Left kidney (tissue), 2 donors: ENCODE results near the gene HNF4A. TPM values are rescaled to one million over a fixed set of nuclear protein-coding genes. Genes with fewer than 3 reads are reported as not detected.

Source experiments
- DNase-seq: peaks from one replicate; pipeline ENCODE4 v3.0.0-alpha.2; 2013
- polyA plus RNA-seq: library from polyadenylated mRNA; unstranded; fragments of 120-200 nt; gene quantifications from one replicate; pipeline ENCODE4 v1.2.1, GENCODE V29; 2013; ENCODE audit not compliant: insufficient read length

The HNF4A gene
- polyA plus RNA-seq, 1 donor = 57.9 TPM

DNA sequence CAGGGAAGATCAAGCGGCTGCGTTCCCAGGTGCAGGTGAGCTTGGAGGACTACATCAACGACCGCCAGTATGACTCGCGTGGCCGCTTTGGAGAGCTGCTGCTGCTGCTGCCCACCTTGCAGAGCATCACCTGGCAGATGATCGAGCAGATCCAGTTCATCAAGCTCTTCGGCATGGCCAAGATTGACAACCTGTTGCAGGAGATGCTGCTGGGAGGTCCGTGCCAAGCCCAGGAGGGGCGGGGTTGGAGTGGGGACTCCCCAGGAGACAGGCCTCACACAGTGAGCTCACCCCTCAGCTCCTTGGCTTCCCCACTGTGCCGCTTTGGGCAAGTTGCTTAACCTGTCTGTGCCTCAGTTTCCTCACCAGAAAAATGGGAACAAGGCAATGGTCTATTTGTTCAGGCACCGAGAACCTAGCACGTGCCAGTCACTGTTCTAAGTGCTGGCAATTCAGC is 68.6 kb downstream of the HNF4A start:
- no peak for DNase-seq

DNA sequence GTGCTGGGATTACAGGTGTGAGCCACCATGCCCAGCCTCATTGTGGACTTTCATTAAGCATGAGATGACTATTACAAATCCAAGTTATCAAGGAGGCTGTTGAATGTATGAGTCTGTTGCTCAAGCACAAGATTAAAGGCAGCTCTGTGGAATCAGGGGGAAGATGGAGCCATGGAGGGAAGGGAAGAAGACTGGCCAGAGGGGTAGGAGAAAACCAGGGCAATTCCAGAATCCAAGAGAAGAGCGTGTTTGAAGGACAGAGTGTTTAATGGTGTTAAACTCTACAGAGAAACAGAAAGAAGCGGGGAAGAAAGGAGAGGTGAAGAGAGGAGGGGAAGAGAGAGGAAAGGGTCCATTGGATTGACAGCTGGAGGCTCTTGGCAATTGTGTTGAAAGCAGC is 70.4 kb downstream of the HNF4A start:
- DNase-seq = no peak

DNA sequence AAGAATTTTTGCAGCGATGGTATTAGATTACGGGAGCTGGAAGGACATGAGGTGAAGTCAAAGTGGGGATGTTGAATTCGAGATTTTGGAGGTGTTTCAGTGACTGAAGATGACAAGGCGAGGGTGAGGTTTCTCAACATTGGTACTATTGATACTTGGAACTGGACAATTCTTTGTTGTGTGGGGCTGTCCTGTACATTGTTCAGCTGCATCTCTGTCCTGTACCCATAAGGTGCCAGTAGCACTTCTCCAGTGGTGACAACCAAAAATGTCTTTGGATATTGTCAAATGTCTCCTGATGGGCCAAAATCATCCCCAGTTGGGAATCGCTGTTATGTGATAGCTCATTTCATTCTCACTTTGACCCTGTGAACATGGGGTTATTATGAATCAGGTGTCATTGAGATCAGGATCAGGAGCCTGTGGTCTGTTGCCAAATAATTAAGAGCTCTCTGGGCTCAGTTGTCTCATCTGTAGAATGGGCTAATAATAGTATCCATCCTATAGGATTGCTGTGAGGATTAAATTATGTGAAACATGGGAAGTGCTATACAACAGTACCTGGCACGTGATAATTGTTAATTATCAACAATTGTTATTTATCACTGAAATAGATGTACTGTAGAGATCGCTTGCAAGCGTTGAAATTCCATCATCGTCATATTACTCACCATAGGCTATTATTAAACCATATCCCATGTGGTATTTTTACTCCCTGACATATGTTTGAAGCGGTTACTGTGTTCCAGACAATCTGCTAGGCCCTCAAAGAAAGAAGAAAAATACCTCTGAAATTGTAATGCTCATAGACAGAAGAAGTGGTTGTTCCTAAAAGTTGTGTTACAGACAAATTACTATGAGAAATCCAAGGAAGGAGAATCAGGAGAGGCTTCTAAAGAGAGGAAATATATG is 71.6 kb downstream of the HNF4A start:
- no peak for DNase-seq

DNA sequence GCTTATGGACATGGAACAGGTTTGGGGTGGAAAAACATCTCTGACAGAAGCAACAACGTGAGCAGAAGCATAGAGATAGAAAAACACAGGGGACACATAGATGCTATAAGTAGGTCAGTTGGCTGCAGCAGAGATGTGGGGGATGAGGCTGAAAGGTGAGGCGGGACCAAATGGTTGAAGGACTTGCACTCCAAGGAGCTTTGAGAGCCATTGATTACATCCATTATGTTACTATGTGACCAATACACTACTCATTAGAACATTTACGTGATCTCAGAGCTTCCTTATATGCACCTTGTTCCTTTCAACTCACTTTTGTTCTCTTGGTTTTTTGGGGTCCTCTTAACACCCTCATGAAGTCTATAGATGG is 72.3 kb downstream of the HNF4A start:
- no peak for DNase-seq

DNA sequence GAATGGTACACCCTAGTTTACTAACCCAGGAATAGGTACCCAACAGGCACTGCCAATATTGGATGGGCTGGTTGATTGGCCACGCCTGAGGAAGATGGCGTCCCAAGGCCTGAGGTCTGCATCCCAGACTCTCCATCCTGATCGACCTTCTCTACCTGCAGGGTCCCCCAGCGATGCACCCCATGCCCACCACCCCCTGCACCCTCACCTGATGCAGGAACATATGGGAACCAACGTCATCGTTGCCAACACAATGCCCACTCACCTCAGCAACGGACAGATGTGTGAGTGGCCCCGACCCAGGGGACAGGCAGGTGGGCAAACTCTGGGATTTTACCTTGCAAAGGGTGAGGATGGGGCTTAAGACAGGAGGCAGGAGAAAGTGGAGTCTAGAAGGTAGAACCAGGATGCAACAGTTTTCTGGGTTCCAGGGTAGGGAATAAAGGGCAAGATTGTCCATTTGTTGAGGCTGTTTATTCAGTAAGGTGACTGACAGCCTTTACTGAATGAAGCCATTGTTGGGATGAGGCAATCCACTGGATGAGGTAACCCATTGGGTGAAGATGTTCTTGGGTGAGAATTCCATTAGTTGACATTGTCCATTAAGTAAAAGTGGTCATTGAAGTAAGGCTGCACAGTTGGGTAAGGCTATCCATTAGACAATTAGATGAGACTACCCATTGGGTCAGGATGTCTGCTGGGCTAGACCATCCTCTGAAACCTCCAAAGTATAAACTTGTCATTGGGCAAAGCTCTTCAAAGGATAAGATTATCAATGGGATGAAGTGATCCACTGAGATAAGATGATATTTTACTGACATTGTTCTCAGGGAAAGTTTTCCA is 72.9 kb downstream of the HNF4A start:
- no peak for DNase-seq

DNA sequence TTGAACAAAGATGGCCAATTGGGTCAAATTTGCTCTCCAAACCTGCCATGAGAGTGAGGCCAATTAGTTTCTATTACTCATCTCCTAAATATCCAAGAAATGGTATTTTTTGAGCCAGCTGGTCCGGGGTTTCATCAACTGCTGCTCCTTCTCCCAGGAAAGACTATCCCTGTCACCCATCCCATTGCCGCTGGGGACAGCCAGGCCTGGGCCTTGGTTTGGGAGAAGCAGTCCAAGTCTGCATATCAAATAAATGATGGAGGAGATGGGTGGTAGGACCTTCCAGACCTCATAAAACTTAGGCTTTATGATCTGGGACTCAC is 73.5 kb downstream of the HNF4A start:
- no peak for DNase-seq

DNA sequence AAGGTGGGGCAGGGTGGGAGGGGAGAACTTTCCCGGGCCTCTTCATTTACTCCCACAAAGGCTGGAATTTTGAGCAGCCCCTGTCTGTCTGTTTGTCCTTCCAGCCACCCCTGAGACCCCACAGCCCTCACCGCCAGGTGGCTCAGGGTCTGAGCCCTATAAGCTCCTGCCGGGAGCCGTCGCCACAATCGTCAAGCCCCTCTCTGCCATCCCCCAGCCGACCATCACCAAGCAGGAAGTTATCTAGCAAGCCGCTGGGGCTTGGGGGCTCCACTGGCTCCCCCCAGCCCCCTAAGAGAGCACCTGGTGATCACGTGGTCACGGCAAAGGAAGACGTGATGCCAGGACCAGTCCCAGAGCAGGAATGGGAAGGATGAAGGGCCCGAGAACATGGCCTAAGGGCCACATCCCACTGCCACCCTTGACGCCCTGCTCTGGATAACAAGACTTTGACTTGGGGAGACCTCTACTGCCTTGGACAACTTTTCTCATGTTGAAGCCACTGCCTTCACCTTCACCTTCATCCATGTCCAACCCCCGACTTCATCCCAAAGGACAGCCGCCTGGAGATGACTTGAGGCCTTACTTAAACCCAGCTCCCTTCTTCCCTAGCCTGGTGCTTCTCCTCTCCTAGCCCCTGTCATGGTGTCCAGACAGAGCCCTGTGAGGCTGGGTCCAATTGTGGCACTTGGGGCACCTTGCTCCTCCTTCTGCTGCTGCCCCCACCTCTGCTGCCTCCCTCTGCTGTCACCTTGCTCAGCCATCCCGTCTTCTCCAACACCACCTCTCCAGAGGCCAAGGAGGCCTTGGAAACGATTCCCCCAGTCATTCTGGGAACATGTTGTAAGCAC is 74.1 kb downstream of the HNF4A start:
- no peak for DNase-seq

DNA sequence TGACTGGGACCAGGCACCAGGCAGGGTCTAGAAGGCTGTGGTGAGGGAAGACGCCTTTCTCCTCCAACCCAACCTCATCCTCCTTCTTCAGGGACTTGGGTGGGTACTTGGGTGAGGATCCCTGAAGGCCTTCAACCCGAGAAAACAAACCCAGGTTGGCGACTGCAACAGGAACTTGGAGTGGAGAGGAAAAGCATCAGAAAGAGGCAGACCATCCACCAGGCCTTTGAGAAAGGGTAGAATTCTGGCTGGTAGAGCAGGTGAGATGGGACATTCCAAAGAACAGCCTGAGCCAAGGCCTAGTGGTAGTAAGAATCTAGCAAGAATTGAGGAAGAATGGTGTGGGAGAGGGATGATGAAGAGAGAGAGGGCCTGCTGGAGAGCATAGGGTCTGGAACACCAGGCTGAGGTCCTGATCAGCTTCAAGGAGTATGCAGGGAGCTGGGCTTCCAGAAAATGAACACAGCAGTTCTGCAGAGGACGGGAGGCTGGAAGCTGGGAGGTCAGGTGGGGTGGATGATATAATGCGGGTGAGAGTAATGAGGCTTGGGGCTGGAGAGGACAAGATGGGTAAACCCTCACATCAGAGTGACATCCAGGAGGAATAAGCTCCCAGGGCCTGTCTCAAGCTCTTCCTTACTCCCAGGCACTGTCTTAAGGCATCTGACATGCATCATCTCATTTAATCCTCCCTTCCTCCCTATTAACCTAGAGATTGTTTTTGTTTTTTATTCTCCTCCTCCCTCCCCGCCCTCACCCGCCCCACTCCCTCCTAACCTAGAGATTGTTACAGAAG is 75.0 kb downstream of the HNF4A start:
- no peak for DNase-seq

DNA sequence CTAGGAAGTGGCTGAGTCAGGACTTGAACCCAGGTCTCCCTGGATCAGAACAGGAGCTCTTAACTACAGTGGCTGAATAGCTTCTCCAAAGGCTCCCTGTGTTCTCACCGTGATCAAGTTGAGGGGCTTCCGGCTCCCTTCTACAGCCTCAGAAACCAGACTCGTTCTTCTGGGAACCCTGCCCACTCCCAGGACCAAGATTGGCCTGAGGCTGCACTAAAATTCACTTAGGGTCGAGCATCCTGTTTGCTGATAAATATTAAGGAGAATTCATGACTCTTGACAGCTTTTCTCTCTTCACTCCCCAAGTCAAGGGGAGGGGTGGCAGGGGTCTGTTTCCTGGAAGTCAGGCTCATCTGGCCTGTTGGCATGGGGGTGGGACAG is 75.6 kb downstream of the HNF4A start:
- no peak for DNase-seq

DNA sequence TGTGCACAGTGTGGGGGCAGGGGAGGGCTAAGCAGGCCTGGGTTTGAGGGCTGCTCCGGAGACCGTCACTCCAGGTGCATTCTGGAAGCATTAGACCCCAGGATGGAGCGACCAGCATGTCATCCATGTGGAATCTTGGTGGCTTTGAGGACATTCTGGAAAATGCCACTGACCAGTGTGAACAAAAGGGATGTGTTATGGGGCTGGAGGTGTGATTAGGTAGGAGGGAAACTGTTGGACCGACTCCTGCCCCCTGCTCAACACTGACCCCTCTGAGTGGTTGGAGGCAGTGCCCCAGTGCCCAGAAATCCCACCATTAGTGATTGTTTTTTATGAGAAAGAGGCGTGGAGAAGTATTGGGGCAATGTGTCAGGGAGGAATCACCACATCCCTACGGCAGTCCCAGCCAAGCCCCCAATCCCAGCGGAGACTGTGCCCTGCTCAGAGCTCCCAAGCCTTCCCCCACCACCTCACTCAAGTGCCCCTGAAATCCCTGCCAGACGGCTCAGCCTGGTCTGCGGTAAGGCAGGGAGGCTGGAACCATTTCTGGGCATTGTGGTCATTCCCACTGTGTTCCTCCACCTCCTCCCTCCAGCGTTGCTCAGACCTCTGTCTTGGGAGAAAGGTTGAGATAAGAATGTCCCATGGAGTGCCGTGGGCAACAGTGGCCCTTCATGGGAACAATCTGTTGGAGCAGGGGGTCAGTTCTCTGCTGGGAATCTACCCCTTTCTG is 76.2 kb downstream of the HNF4A start:
- no peak for DNase-seq

DNA sequence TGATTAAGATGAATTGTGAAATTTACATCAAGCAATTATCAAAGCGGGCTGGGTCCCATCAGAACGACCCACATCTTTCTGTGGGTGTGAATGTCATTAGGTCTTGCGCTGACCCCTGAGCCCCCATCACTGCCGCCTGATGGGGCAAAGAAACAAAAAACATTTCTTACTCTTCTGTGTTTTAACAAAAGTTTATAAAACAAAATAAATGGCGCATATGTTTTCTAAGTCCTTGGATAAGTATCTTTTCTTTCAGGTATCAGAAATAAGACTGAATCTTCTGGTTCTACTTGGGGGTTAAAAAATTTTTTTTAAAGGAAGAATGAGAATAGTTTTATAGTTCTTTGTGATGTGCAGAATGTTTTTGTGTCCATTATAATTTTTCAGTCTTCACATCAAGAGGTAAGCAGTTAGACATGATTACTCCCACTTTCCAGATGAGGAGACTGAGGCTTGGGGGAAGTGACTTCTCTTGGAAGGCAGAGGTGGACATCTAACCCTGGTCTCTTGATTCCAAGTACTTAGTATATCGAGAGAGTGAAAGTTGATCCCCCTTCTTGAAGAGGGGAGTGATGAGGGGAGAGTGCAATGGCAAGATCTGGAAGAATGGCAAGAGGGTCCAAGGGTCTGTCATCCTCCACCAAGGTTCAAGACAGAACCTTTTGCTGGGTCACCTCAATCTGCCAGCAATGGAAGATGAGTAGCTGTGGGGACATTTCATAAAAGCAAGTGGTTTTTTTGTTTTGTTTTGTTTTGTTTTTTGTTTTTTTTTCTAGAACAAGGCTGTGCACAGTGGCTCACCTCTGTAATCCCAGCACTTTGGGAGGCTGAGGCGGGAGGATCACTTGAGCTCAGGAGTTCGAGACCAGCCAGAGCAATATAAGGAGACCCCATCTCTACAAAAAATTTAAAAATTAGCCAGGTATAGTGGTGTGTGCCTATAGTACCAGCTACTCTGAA is 77.4 kb downstream of the HNF4A start:
- DNase-seq = no peak

DNA sequence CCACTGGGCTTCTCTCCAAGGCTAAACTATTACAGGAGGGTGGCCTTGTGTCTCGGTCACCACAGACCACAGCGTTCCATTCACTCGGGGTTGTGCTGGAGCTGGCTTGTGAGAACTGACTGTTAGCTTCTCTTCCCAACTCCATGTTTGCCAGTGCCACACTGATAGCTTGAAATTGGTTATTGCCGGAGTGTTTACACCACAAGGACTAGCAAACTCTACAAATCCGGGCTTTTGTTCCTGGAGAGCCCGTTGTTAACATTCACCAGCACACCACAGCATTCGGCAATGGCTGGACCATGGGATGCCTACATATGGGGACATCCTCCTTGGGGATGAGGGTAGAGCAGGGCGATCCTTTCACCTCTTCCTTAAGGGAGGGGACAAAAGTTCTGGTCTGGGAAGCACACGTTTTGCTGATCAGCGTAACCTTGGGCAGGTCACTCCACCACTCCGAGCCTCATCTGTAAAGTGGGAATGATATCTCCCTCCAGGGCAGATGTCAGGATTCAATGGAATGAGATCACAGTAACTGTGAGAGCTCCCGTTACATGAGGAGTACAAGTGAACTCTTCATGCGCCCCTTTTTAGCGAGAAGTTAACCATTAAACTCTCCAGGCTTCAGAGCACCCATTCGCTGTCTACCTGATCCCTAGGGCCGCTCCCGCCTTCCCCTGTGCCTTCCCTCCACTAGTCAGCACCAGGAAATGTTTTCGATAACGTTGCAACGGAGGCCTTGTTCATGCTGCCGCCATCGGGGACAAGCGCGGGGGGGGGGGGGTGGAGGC is 78.4 kb downstream of the HNF4A start:
- no peak for DNase-seq

DNA sequence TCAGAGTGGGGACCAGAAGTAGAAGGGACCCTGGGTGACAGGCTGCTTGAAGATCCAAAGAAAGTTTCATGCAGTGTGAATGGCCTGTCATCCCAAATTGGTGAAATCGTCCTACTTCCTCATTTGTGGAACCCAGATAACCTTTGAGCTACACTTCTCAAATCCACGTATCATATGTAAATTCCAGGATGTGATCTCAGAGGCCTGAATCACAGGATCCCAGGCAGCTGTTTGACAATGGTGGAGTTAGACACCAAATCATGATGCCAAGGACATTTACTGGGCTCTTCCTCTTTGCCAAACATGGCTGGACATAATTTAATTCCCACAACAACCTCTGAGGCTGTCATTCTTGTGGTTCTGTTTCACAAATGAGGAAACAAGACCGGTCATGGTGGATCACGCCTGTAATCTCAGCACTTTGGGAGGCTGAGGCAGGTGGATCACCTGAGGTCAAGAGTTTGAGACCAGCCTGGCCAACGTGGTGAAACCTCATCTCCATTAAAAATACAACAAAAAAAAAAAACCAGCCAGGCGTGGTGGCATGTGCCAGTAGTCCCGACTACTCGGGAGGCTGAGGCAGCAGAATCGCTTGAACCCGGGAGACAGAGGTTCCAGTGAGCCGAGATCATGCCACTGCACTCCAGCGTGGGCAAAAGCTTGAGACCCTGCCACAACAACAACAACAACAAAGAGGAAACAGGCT is 80.3 kb downstream of the HNF4A start:
- no peak for DNase-seq

DNA sequence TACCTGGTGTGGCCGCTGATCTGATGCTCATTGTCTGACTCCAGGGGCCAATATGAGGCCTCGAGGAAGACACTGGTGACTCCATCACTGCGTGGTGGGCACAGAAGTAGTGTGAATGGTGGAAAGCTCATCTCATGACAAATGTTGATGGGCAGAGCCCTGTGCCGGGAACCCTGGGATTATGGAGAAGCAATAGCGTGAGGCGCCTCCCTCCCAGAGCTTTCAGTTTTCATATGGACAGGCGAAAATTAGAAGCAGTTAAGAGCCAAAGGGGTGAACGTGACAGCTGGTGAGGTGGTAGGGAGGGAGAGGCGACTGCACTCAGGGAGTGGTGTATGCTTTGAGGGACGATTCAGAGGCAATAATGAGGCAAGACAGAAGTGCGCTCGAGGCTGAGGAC is 80.9 kb downstream of the HNF4A start:
- no peak for DNase-seq

DNA sequence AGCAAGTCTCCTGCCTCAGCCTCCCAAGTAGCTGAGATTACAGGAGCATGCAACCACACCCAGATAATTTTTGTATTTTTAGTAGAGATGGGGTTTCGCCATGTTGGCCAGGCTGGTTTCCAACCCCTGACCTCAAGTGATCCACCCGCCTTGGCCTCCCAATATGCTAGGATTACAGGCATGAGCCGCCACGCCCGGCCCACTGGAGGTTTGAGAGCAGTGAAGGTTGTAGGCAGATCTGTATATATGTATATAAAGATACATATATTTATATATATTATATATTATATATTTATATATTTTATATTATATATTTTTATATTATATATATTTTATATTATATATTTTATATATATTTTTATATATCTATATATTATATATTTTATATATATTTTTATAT is 82.0 kb downstream of the HNF4A start:
- no peak for DNase-seq

DNA sequence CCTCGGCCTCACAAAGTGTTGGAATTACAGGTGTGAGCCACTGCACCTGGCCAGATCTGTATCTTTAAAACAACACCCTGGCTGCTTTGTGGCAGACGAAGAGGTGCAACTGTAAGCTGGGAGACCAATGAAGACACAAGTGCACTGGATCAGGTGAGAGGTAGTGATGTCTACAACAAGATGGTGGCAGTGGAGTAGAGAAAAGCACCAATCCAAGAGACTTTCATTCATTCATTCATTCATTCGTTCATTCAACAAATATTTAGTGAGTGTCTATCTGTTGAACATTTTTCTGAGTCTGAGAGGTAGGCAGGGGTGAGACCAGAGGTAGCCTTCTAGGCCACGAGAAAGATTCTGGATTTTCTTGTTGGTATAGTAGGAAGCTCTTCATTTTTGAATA is 83.3 kb downstream of the HNF4A start:
- no peak for DNase-seq

DNA sequence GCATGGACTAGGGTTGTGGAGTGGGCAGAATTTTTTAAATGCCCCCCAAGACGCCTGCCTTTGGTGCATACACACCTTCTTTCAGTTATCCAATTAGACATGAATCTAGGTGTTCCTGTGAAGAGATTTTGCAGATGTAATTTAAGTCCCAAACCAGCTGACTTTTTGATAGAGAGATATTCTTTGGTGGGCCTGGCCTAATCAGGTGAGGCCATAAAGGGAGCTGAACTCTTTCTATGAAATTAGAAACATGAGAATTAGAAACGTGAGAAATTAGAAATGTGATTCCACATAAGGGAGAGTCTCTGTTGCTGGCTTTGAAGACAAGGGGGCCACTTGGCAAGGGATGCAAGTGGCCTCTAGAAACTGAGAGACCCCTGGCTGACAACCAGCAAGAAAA is 83.8 kb downstream of the HNF4A start:
- no peak for DNase-seq
